COLO829 (cell line): ENCODE data around the gene VRK3.
A peak's percentile ranks its signal among the peaks of the same experiment; 100 is the strongest.
"Not testable (repeated sequence)": the region's sequence is repeated elsewhere in the genome, so short reads cannot be mapped to it uniquely, and the experiment has no call there.

Experiments used
- DNase-seq: peaks from one replicate; pipeline ENCODE4 v3.0.0; 2012; ENCODE audit warnings: low spot score

Gene VRK3

DNA sequence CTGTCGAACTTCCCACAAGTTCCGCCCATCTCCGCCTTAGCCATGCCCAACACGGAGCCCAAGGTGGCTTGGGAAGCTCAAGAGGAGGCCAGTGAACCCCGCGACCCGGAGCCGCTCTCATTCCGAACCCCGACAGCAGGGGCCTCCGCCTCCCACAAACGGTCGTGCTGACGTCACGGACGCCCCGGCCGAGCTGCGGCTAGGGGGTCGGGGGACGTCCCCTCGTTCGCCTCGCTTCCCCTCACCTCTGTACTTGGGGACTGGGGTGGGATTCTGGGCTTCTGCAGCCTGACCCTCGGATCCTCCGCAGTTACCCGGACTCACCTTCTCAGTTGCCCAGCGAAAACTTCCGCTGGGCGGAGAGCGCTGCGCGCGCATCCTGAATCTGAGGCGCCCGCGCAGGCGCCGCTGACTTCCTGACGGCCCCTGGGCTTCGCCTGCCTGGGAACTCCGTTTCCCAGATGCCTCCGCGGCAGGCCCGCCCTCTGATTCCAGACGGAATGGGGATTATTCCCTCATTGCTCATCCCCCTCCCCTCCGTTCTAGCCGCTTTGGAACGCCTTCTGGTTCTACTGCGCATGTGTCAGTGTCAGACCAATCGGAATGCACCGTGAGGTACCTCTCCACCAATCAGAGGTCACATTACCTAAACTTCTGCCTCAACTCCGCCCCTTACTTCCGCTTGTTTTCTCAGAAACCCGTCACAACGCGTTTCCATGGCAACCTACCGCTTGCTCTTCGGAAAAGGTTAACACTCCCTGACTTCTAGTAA, at the start of gene VRK3:
Gene VRK3 (minus strand): TSS at position 351 of the 772 bp plus-strand sequence. CDS start 9,210 bp downstream, outside the sequence.
- peak; percentile 100 for DNase-seq

- not testable (repeated sequence) for DNase-seq
Measured at GRCh38 chr19:50068382-50068781, 43.2 kb upstream of the VRK3 start.

DNA sequence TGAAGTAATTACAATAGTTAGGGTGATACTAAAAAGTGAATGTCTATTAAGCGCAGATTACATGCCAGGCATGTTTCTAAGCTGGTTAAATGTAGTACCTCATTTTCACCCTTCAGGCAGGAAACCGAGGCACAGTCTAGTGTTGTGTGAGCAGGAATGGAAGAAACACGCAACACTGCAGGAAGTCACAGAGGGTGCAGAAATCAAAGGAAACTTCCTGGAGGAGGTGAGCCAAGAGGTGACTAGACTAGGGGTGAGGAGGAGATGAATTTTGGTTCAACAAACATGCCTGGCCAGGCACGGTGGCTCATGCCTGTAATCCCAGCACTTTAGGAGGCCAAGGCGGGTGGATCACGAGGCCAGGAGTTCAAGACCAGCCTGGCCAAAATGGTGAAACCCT, 42.4 kb upstream of the VRK3 start:
- no peak for DNase-seq

GRCh38 chr19:50065938-50066337, 40.8 kb upstream of the VRK3 start:
- no peak for DNase-seq

DNA sequence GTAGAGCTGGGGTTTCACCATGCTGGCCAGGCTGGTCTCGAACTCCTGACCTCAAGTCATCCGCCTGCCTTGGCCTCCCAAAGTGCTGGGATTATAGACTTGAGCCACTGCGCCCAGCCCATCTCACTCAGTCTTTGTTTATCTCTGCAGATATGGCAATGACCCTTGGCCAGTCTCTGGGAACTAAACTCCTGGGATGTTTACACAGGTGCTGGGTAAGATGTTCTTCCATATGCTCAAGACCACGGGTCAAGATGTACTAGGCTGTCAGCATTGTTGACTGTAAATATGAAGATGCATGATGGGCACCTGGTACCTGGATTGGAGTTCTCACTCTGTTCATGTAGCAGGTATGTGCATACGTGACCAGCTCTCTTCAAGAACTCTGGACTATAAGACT, 36.5 kb upstream of the VRK3 start:
- DNase-seq, result no peak

DNA sequence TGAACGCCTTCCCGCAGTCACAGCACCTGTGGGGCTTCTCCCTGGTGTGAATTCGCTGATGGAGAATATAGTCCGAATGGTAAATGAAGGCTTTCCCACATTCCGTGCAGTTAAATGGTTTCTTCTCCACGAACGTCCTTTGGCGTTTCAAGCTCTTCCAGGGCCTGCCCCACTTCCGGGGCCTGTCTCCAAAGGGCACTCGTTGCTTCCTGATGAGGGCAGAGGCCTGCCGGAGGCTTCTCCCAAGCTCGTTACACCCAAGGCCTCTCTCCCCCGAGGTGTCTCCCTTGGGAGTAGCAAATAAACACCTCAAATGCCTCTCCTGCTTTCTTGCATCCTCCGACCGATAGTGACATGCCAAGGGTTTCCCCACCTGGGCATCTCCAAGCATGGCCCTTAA, 34.9 kb upstream of the VRK3 start:
- DNase-seq, result no peak

DNA sequence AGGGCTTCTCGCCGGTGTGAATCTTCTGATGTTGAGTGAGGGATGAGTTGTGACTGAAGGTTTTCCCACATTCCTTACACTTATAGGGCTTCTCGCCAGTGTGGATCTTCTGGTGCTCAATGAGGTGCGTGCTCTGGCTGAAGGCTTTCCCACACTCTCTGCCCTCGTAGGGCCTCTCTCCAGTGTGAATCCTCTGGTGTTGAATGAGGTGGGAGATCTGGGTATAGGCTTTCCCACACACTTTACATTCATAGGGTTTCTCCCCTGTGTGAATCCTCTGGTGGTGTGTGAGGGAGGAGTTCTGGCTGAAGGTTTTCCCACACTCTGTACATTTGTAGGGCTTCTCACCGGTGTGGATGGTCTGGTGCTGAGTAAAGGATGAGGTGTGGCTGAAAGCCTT, 33.9 kb upstream of the VRK3 start:
- no peak for DNase-seq

DNA sequence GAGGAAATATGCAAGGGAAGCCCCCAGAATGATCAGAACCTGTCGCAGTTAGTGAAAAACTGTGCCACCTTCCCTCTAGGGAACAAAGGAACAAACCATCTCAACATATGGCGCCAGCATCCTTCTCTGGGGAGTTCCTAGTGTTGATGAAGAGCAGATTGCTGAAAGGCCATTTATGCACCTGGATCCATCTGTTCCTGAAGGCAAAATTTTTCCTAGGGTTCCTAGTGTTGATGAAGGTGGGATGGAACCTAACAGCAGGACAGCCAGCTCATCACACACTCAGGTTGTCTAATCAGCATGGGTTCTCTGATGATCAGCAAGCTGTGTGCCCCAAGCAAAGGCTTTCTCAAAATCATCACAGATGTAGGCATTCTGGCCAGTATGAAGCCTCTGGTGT, 33.3 kb upstream of the VRK3 start:
- DNase-seq, result no peak

DNA sequence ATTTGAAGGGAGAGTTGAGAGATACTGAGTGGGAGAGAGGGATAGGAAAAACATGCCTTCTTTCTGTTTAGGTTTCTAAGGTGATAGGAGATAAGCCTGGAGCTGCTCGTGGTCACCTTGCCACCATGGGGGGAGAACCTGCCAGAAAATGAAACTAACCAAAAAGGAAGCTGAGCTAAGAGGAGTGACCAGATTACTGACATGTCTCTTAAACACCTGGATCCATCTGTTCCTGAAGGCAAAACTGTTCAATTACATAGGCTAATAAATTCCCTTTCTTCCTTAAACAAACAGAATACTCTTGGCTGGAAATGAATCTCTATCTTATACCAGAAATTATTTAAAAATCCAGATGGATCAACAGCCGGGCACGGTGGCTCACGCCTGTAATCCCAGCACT, 27.9 kb upstream of the VRK3 start:
- no peak for DNase-seq

GRCh38 chr19:50051964-50052363, 26.8 kb upstream of the VRK3 start:
- DNase-seq, result no peak

DNA sequence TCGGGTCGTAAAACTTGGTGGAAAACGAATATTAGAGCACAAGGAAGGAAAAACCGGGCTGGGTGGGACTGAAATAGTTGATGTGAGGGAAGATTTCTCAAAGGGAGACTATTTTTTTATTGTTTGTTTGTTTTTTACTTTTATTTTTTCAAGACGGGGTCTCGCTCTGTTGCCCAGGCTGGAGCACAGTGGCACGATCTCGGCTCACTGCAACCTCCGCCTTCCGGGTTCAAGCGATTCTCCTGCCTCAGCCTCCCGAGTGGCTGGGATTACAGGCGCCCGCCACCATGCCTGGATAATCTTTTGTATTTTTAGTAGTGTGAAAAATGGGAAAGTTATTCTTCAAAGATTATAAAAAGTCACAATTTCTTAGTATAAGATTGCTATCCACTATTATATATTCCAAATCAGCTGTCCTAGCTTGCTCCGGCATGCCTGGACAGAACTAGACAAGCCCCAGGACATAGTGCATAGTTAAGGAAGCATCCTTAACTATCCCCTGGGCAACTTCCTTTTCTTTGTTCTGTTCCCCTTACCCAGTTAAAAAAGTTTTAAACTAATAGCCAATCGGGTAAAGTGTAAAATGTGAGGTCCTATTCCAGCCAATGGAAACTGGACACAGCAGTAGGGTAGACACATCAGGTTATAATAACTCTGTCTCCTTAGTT, 26.2 kb upstream of the VRK3 start:
- DNase-seq, result not testable (repeated sequence)

DNA sequence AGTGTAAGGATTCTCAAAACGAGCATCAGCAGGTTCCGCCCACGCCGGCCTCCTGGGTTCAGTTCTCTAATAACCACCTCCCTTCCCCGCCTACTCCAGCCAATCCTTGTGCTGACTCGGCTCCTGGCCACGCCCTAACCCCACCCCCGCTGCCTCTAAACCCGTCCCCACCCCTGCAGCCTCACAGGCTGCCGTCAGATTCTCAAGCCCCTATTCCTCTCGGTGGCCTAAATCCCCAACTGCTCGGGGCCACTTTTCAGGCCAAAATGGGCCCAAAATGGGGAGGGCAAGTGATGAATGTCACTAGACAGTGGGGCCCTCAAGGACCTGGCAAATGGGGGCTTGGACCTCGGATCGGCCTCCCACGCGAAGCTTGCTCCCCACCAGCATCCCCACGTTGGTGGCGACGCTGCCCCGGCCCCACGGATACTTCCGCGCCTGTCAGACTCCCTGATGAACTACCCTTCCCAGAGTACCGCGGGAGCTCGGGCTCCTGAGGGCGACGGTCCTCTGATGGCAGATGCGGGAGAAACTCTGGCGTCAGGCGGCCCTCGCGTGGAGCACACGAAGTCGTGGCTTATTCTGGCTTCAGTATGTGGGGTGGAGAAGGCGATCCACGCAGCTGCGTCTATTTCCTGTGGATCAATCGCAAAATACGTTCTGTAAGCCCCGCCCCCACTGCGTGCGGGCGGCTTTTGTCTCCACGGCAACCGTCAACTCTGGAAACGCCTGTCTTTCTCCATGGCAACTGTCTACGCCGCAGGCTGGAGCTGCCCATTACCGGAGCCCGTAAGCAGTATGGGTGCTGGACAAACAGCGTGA, 25.4 kb upstream of the VRK3 start:
- peak; percentile 82 for DNase-seq

- DNase-seq, result no peak
Measured at GRCh38 chr19:50047671-50048070, 22.5 kb upstream of the VRK3 start.

- peak; percentile 60 for DNase-seq
Measured at GRCh38 chr19:50046649-50047503, 21.7 kb upstream of the VRK3 start.

DNA sequence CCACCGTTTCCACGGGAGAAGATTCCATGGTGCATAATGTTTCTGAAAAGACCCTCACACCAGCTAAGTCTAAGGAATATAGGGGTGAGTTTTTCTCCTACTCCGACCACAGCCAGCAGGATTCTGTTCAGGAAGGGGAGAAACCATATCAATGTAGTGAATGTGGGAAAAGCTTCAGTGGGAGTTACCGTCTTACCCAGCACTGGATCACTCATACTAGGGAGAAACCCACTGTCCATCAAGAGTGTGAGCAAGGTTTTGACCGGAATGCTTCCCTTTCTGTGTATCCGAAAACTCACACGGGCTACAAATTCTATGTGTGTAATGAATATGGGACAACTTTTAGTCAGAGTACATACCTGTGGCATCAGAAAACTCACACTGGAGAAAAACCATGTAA, 19.8 kb upstream of the VRK3 start:
- DNase-seq, result no peak

GRCh38 chr19:50043967-50044366, 18.8 kb upstream of the VRK3 start:
- DNase-seq, result no peak

DNA sequence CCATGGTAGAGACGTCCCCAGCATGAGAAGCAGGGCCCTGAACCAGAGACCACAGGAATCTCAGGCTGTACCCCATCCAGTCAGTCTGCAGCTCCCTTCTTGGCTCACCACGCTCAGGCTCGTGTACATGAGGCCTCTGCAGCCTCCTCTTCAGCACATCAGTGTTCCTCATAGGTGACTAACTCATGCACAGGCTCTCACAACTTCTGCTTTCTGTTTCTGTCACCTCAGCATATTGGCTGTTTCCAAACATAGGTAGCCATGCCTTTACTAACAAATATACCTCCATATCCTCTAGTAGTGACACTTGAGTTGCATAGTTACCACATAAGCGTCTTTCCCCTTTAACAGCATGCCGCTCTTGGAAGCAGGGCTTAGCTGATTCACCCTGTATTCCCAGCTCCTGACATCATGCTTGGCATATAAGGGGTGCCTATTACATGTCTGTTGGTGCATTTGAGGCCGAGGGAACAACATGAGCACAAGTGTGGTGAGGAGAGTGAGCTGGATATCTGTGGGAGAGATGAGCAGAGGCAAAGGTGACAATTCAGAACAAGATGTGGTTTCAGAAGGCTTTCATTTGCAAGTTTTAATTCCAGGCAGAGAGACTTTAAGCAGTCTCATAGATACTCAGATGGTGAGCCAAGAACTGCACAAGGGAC, 17.3 kb upstream of the VRK3 start:
- no peak for DNase-seq

GRCh38 chr19:50040967-50041366, 15.8 kb upstream of the VRK3 start:
- DNase-seq, result no peak

GRCh38 chr19:50039968-50040367, 14.8 kb upstream of the VRK3 start:
- DNase-seq, result no peak

DNA sequence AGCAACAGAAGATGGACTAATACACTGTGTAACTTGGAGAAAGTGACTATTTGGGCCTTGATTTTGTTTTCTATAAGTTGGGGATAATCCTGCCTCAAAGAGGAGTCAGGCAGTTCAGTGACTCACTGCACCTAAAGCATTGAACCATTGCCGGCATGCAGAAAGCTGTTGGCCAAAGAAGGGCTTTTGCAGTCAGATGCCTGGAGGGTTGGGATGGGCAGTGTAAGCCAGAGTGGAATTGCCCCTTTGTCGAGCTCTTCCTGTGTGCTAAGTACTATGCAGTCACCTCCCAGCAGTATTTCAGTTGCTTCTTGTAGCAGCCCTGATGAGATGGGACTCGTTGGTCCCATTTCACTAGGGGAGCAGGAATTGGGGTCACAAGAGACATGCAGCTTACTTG, 11.7 kb upstream of the VRK3 start:
- no peak for DNase-seq

GRCh38 chr19:50030937-50031336, 5.8 kb upstream of the VRK3 start:
- DNase-seq, result no peak
